ENCODE data around the gene BIK.

DNA sequence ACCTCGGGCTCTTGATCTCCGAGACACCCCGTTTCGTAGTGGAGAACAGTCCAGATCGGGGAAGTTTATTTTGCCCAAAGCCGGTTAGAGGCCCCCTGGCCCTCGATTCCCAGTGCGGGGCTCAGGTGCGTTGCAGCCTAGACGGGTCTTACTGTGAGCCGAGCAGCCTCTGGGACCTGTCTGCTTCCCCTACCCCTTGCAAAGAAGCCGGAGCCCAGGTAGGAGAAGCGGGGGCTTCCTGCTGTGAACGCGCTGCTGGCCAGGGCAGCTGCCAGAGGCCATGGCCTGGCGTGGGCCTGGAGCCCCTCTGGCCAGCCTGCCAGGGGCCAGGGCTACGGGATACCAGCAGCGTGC, 41.4 kb downstream of the BIK start:
- TF ChIP-seq POLR2A (IDR thresholded peaks at IDR 0.05) (no peak), EP300 (IDR thresholded peaks at IDR 0.05) (no peak), POLR2AphosphoS5 (IDR thresholded peaks at IDR 0.05) (no peak)
- TF ChIP-seq, protein P1, sequence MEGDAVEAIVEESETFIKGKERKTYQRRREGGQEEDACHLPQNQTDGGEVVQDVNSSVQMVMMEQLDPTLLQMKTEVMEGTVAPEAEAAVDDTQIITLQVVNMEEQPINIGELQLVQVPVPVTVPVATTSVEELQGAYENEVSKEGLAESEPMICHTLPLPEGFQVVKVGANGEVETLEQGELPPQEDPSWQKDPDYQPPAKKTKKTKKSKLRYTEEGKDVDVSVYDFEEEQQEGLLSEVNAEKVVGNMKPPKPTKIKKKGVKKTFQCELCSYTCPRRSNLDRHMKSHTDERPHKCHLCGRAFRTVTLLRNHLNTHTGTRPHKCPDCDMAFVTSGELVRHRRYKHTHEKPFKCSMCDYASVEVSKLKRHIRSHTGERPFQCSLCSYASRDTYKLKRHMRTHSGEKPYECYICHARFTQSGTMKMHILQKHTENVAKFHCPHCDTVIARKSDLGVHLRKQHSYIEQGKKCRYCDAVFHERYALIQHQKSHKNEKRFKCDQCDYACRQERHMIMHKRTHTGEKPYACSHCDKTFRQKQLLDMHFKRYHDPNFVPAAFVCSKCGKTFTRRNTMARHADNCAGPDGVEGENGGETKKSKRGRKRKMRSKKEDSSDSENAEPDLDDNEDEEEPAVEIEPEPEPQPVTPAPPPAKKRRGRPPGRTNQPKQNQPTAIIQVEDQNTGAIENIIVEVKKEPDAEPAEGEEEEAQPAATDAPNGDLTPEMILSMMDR (IDR thresholded peaks at IDR 0.05) = no peak

Data from upper lobe of left lung (tissue), 4 donors.